Esophagus squamous epithelium (tissue), 4 donors: ENCODE results near the gene RBKS.
"Not testable (repeated sequence)": the region's sequence is repeated elsewhere in the genome, so short reads cannot be mapped to it uniquely, and the experiment has no call there.

Experiments used
- POLR2A ChIP-seq, 4 donors: fragments of 450-650 bp; IDR thresholded peaks; one replicate each; pipeline ENCODE4 v1.6.1; 2017; ENCODE audit warnings: antibody characterized with exemption in 4 of 4, mild to moderate bottlenecking in 4 of 4, moderate library complexity in 3 of 4
- TF ChIP-seq, protein P1 (sequence below), 6 experiments: fragments of 450-650 bp in 4 of 6; fragments of 200-600 bp in 2 of 6; sonication (generic) in 2 of 6; IDR thresholded peaks; one replicate each; pipeline ENCODE4 v1.5.1; 2016 to 2019; ENCODE audit warnings: antibody characterized with exemption in 6 of 6, mild to moderate bottlenecking in 4 of 6, moderate library complexity in 4 of 6

DNA sequence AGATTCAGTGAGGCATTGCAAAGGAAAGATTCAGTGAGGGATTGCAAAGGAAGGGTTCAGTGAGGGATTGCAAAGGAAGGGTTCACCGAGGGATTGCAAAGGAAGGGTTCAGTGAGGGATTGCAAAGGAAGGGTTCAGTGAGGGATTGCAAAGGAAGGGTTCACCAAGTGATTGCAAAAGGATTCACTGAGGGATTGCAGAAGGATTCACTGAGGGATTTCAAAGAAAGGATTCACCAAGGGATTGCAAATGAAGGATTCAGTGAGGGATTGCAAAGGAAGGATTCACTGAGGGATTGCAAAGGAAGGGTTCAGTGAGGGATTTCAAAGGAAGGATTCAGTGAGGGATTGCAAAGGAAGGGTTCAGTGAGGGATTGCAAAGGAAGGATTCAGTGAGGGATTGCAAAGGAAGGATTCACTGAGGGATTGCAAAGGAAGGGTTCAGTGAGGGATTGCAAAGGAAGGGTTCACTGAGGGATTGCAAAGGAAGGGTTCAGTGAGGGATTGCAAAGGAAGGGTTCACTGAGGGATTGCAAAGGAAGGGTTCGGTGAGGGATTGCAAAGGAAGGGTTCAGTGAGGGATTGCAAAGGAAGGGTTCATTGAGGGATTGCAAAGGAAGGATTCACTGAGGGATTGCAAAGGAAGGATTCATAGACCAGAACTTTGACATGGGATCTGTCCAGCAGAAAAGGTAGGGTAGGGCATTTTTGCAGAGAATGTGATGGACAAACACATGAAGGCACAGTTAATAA, 141.2 kb downstream of the RBKS start:
- TF ChIP-seq, protein P1, sequence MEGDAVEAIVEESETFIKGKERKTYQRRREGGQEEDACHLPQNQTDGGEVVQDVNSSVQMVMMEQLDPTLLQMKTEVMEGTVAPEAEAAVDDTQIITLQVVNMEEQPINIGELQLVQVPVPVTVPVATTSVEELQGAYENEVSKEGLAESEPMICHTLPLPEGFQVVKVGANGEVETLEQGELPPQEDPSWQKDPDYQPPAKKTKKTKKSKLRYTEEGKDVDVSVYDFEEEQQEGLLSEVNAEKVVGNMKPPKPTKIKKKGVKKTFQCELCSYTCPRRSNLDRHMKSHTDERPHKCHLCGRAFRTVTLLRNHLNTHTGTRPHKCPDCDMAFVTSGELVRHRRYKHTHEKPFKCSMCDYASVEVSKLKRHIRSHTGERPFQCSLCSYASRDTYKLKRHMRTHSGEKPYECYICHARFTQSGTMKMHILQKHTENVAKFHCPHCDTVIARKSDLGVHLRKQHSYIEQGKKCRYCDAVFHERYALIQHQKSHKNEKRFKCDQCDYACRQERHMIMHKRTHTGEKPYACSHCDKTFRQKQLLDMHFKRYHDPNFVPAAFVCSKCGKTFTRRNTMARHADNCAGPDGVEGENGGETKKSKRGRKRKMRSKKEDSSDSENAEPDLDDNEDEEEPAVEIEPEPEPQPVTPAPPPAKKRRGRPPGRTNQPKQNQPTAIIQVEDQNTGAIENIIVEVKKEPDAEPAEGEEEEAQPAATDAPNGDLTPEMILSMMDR (IDR thresholded peaks at IDR 0.05) = not testable (repeated sequence)
- not testable (repeated sequence) for TF ChIP-seq POLR2A (IDR thresholded peaks at IDR 0.05)
